Activated naive CD4-positive, alpha-beta T cell treated with anti-CD3 and anti-CD28 coated beads, Interleukin-2, amount 10 ng/mL, durations not matched to agents 7 days and 5 days (primary cell): ENCODE measurements around the gene RASL11A.

Experiments used
- CTCF ChIA-PET: fragments of 350-600 bp; sonication (Branson Sonifier 250); formaldehyde crosslinking; loops from one replicate; lab custom pipeline; 2021; ENCODE audit warnings: antibody characterized with exemption; lab: Charles Lee
- DNase-seq: peaks from one replicate; pipeline ENCODE4 v3.0.0-alpha.2; 2020
- H3K27ac Mint-ChIP-seq: one replicate; pipeline ENCODE4 v1.8.0; 2021; ENCODE audit warnings: mild to moderate bottlenecking, moderate library complexity, mixed read lengths
- H3K27me3 Mint-ChIP-seq: one replicate; pipeline ENCODE4 v1.8.0; 2021; ENCODE audit warnings: mild to moderate bottlenecking, mixed read lengths
- H3K36me3 Mint-ChIP-seq: one replicate; pipeline ENCODE4 v1.8.0; 2021; ENCODE audit warnings: mixed read lengths
- H3K4me1 Mint-ChIP-seq: one replicate; pipeline ENCODE4 v1.8.0; 2021; ENCODE audit warnings: mixed read lengths
- H3K4me3 Mint-ChIP-seq: one replicate; pipeline ENCODE4 v1.8.0; 2021; ENCODE audit warnings: mild to moderate bottlenecking, moderate library complexity, mixed read lengths
- H3K9me3 Mint-ChIP-seq: one replicate; pipeline ENCODE4 v1.8.0; 2021; ENCODE audit warnings: mixed read lengths

Gene RASL11A

DNA sequence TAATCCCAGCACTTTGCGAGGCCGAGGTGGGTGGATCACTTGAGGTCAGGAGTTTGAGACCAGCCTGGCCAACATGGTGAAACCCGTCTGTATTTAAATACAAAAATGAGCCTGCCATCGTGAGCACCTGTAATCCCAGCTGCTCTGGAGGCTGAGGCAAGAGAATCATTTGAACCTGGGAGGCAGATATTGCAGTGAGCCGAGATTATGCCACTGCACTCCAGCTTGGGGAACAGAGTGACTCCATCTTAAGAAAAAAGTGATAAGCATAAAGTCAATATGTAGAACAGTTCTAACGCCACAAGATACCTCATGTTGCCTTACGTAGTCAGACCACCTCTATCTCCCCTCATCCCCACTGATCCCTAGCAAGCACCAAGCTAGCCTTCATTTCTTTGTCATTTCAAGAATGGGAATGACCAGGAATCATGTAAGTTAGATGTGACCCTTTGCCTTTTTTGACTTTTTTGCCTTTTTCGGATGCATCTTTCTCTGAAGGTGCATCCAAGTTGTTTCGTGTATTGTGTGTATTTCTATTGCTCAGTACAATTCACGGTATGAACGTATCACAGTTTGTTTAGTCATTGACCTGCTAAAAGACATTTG, 12.9 kb upstream of the RASL11A start:
- H3K27me3 Mint-ChIP-seq: no peaks in the 10 kb centered on the region
- H3K27ac Mint-ChIP-seq: no peak overlapping the region
- DNase-seq: no peak
- peaks cover 68% of the 10 kb centered on the region for H3K36me3 Mint-ChIP-seq
- H3K9me3 Mint-ChIP-seq: no peaks in the 10 kb centered on the region
- CTCF ChIA-PET: interaction anchor here (1.2 kb wide), 1 partner anchor 10 kb away, joined by 3 read pairs; no protein-coding TSS in a partner anchor
- H3K4me1 Mint-ChIP-seq: peaks cover 56% of the 10 kb centered on the region
- no peak overlapping the region for H3K4me3 Mint-ChIP-seq

GRCh38 chr13:27258637-27259386, 11.8 kb upstream of the RASL11A start:
- Mint-ChIP-seq H3K4me1 (peaks cover 45% of the 10 kb centered on the region), H3K27ac (no peak overlapping the region), H3K27me3 (no peaks in the 10 kb centered on the region), H3K36me3 (peaks cover 59% of the 10 kb centered on the region), H3K9me3 (no peaks in the 10 kb centered on the region), H3K4me3 (no peak overlapping the region)
- DNase-seq: no peak
- CTCF ChIA-PET: no interaction called here

DNA sequence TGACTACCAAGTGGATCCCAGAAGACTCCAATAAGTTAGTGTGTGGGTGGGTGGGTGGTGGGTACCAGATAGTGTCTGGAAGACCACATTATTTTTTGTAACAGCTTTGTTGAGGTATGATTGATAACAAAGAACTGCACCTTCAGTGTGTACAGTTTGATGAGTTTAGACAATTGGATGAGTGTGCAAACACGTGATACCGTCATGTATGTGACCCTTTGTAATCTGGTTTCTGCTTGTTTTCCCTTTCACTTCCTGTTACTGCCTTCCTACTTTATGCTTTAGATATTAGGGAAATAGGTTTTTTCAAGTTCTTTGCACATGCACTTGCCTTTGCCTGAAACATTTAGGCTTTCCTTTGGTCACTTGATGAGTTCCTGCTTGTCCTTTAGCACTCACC, 10.8 kb upstream of the RASL11A start:
- peaks cover 36% of the 10 kb centered on the region for H3K4me1 Mint-ChIP-seq
- DNase-seq: no peak
- no peaks in the 10 kb centered on the region for H3K9me3 Mint-ChIP-seq
- H3K4me3 Mint-ChIP-seq: no peak overlapping the region
- CTCF ChIA-PET: no interaction called here
- no peaks in the 10 kb centered on the region for H3K27me3 Mint-ChIP-seq
- H3K36me3 Mint-ChIP-seq: peaks cover 51% of the 10 kb centered on the region
- H3K27ac Mint-ChIP-seq: peak overlapping the region; percentile 69

GRCh38 chr13:27261396-27261795, 9.2 kb upstream of the RASL11A start:
- Mint-ChIP-seq H3K4me3 (no peak overlapping the region), H3K27ac (no peak overlapping the region), H3K27me3 (no peaks in the 10 kb centered on the region), H3K9me3 (no peaks in the 10 kb centered on the region), H3K36me3 (peaks cover 42% of the 10 kb centered on the region), H3K4me1 (peaks cover 33% of the 10 kb centered on the region)
- CTCF ChIA-PET: interaction anchor here (0.8 kb wide), 1 partner anchor 35 kb away, joined by 3 read pairs; no protein-coding TSS in a partner anchor
- DNase-seq: no peak

GRCh38 chr13:27263438-27263837, 7.2 kb upstream of the RASL11A start:
- no peak overlapping the region for H3K4me3 Mint-ChIP-seq
- no peak overlapping the region for H3K27ac Mint-ChIP-seq
- no peak for DNase-seq
- H3K9me3 Mint-ChIP-seq: no peaks in the 10 kb centered on the region
- no peaks in the 10 kb centered on the region for H3K27me3 Mint-ChIP-seq
- H3K4me1 Mint-ChIP-seq: peaks cover 29% of the 10 kb centered on the region
- CTCF ChIA-PET: no interaction called here
- peaks cover 28% of the 10 kb centered on the region for H3K36me3 Mint-ChIP-seq

DNA sequence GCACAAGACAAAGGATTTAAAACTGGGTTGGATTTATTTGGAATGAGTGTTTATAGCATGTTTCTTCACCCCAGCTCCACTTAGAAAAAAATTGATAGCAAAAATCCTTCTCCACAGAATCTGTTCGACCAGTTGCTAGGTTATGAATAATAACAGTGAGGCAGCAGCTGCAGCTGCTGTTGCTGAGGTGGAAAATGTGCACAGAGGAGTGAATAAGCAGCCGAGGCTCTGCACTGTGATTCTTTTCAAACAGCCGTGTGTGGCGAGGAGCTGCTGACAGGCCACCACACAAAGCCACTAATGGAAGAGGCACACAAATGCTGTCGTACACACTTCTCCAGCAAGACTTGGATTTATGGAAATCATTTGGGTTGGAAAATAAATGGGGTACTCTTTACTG, 6.4 kb upstream of the RASL11A start:
- Mint-ChIP-seq H3K27ac (no peak overlapping the region), H3K4me1 (peaks cover 25% of the 10 kb centered on the region), H3K4me3 (no peak overlapping the region)

GRCh38 chr13:27264648-27265047, 6.0 kb upstream of the RASL11A start:
- H3K36me3 Mint-ChIP-seq: peaks cover 15% of the 10 kb centered on the region
- H3K27ac Mint-ChIP-seq: no peak overlapping the region
- H3K27me3 Mint-ChIP-seq: no peaks in the 10 kb centered on the region
- DNase-seq: no peak
- H3K4me3 Mint-ChIP-seq: no peak overlapping the region
- peaks cover 21% of the 10 kb centered on the region for H3K4me1 Mint-ChIP-seq
- CTCF ChIA-PET: no interaction called here
- no peaks in the 10 kb centered on the region for H3K9me3 Mint-ChIP-seq

More for the DNA sequence above, 6.4 kb upstream of the RASL11A start:
- Mint-ChIP-seq H3K9me3 (no peaks in the 10 kb centered on the region), H3K36me3 (peaks cover 20% of the 10 kb centered on the region), H3K27me3 (no peaks in the 10 kb centered on the region)
- no peak for DNase-seq
- CTCF ChIA-PET: no interaction called here

DNA sequence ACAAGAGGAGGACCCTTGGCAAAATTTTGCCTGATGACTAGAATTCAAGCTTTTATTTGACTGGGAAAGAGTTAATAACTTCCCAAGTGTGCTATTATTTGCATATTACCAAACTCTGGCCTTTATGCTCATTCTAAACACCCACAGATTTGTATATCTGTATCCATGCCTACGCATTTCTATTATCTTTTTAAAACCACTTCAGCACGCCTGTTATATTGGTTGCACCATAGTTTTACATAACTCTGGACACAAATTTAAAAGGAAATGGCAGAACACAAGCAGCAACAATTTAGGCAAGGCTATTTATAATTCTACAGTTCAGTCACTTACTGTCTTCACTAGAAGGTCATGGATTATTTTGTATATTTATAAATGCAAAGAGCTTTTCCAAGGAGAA, 3.7 kb upstream of the RASL11A start:
- Mint-ChIP-seq H3K27ac (no peak overlapping the region), H3K4me1 (peaks cover 14% of the 10 kb centered on the region), H3K4me3 (no peak overlapping the region), H3K27me3 (peaks cover 16% of the 10 kb centered on the region), H3K36me3 (no peaks in the 10 kb centered on the region), H3K9me3 (no peaks in the 10 kb centered on the region)
- CTCF ChIA-PET: interaction anchor here (1.6 kb wide), 1 partner anchor 282 kb away, joined by 4 read pairs; no protein-coding TSS in a partner anchor
- DNase-seq: no peak

DNA sequence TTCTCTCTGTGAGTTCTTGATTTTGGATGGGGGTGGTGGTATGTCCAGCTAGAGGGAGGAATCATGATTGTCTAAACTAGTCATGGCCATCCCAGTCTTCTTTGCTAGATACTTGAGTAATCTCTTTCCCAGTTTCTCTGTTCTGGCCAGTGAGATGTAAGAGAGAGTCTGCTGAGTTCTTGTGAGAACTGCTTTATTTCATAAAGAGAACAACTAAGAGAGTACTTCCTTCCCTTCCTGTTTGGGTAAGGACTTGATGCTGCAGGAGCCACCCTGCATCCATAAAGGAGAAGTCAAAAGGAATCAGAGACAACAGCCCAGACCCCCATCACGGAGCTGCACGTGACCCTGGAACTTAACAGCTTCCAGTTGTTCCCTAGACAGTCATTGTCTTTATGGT, 3.0 kb upstream of the RASL11A start:
- H3K9me3 Mint-ChIP-seq: no peaks in the 10 kb centered on the region
- CTCF ChIA-PET: interaction anchor here (0.8 to 1.6 kb wide), 2 partner anchors 11 to 282 kb away, joined by 3 to 4 read pairs; no protein-coding TSS in a partner anchor
- no peak for DNase-seq
- H3K36me3 Mint-ChIP-seq: no peaks in the 10 kb centered on the region
- H3K4me3 Mint-ChIP-seq: no peak overlapping the region
- no peak overlapping the region for H3K27ac Mint-ChIP-seq
- peaks cover 18% of the 10 kb centered on the region for H3K27me3 Mint-ChIP-seq
- peaks cover 12% of the 10 kb centered on the region for H3K4me1 Mint-ChIP-seq

DNA sequence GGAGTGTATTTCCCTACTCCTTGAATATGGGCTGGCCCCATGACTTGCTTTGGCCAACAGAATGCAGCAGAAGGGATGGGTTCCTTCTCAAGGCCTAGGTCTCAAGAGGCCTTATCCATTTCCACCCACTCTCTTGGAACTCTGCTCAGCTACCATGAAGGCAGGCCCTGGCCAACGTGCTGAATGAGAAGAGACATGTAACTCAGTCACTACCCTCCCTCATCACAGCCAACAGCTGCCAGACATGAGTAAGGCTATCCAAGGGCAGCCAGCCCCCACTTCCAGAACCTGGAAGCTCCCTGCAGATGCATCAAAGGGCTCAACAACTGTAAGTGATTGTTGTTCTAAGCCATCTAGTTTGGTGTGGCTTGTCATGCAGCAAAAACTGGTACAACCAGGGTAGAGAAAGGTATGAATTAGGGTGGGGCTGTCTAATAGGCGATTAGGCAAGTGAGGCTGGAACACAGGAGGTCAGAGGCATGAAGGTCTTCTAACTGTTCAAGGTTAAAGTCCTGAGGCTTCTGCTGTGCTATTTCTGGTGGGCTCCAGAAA, 1.4 kb upstream of the RASL11A start:
- DNase-seq: no peak
- Mint-ChIP-seq H3K27ac (no peak overlapping the region), H3K27me3 (peaks cover 32% of the 10 kb centered on the region), H3K4me1 (peaks cover 11% of the 10 kb centered on the region), H3K4me3 (no peak overlapping the region), H3K36me3 (no peaks in the 10 kb centered on the region), H3K9me3 (no peaks in the 10 kb centered on the region)
- CTCF ChIA-PET: interaction anchor here (1.3 kb wide), 1 partner anchor 14 kb away, joined by 3 read pairs; no protein-coding TSS in a partner anchor

DNA sequence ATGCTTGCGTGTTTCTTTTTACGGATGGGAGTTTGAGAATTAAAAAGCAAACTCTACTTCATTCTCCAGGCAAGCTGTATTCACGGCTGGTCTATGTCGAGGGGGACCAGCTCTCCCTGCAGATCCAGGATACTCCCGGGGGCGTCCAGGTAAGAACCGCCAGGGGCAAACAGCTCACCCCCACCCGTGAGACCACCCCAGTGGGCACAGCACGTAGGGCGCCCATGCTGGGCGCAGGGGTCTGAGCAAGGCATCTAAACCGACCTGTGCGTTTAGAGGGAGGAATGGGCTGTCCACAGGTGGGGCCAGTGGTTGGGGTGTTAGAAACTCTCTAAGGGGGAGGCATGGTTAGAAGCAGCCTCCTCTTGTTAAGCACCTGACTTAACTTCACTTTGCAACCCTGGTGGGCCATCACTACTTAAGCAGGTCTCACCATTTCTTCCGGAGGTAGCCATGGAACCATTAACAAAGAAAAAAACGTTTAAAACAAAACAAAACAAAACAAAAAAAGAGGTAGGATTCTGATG, 1.0 kb downstream of the RASL11A start:
- CTCF ChIA-PET: interaction anchor here (1.9 kb wide), 1 partner anchor 286 kb away, joined by 7 read pairs; no protein-coding TSS in a partner anchor
- Mint-ChIP-seq H3K27me3 (peaks cover 51% of the 10 kb centered on the region), H3K4me1 (peaks cover 11% of the 10 kb centered on the region), H3K4me3 (peak overlapping the region; percentile 78), H3K9me3 (no peaks in the 10 kb centered on the region), H3K36me3 (no peaks in the 10 kb centered on the region), H3K27ac (no peak overlapping the region)
- no peak for DNase-seq

DNA sequence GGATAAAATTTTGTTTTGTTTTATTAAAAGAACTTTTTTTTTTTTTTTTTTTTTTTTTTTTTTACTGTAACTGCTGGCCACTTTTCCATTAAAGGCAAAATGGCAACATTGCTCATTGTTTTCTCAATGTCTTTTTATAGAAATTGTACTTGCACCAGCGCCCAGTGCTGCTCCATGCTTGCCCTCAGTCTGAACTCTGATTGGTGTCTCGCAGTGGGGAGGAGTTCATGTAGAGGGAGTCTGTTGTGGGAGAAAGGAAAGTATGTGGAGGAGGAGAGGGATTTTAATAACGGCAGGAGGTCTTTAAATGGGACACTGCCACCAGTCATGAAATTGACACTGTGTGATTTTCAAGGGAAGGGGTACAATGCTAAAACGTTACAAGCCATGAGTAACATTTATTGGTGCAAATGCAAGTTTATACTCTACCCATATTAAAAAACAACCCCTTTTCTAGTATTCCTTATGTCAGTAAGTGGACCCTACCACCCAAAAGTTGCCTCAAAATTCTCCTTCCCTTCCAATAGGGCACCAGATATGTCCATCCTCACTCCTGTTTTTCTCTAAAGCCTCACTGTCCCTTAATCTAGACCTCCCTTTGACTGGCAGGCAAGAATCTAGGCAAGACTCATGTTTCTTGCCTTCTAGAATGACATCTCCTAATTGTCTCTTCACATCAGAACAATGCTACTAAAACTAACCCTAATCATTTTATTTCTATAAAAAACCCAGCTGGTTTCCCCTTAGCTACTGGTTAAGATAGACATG, 3.2 kb downstream of the RASL11A start:
- Mint-ChIP-seq H3K4me1 (peaks cover 11% of the 10 kb centered on the region), H3K27ac (no peak overlapping the region), H3K4me3 (no peak overlapping the region), H3K27me3 (peaks cover 59% of the 10 kb centered on the region), H3K9me3 (no peaks in the 10 kb centered on the region), H3K36me3 (no peaks in the 10 kb centered on the region)
- CTCF ChIA-PET: no interaction called here
- no peak for DNase-seq

DNA sequence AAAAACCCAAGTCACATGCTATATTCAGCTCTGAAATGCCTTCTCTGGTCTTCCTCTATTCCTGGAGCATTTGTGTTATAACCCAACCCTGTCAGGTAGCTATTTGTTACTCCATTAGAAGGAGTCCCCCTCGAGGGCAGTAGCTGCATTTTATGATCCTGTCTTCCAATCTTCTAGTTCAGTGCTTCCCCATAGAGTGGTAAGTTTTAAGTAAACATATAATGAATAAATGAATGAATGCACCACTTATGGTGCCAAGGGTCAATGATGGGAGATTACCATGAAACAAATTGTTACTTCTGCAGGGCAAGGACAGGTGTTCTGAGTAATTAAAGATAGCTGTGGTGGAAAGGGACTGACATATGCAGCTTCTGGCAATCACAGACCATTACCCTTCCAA, 4.0 kb downstream of the RASL11A start:
- Mint-ChIP-seq H3K9me3 (no peaks in the 10 kb centered on the region), H3K27me3 (peaks cover 59% of the 10 kb centered on the region), H3K27ac (no peak overlapping the region), H3K4me1 (peaks cover 11% of the 10 kb centered on the region), H3K36me3 (no peaks in the 10 kb centered on the region), H3K4me3 (no peak overlapping the region)
- CTCF ChIA-PET: interaction anchor here (1.0 to 1.1 kb wide), 2 partner anchors 85 to 87 kb away, joined by 3 to 4 read pairs; no protein-coding TSS in a partner anchor
- DNase-seq: no peak

DNA sequence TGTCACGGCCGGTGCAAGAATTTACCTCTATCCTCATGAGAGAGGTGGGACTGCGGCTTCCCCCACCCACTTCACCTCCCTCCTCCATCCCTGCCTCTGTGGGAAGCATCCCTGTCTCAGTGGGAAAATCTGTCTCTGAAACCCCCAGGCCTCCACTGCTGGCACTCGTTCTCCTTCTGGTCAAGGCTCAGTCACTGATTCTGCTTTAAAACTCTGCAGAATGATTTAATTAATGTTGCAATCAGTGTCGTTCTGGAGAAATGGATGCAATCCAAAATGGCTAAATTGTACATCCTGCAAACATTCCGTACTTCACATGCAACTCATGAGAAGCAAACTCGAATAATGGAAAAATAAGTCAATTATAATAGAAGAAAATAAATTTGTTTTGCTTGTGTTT, 5.6 kb downstream of the RASL11A start:
- Mint-ChIP-seq H3K4me3 (no peak overlapping the region), H3K9me3 (no peaks in the 10 kb centered on the region), H3K27ac (no peak overlapping the region), H3K27me3 (peaks cover 55% of the 10 kb centered on the region), H3K36me3 (no peaks in the 10 kb centered on the region), H3K4me1 (peaks cover 5% of the 10 kb centered on the region)
- CTCF ChIA-PET: no interaction called here
- no peak for DNase-seq
